SK-N-SH (cell line): ENCODE data around the gene ACP3. TPM values are rescaled to one million over a fixed set of nuclear protein-coding genes. Genes with fewer than 3 reads are reported as not detected.

Experiments
- CTCF ChIA-PET: fragments of 300-600, 350-600 bp; formaldehyde crosslinking; extraction: SDS; loops from one replicate; lab custom pipeline; 2021; lab: Yijun Ruan, JAX
- POLR2A ChIA-PET: fragments of 350-600 bp; sonication (Branson Sonifier 250); formaldehyde crosslinking; extraction: SDS; loops from one replicate; lab custom pipeline; 2020; ENCODE audit warnings: antibody characterized with exemption, inconsistent platforms; lab: Yijun Ruan, JAX
- DNase-seq: peaks from one replicate; pipeline ENCODE4 v3.0.0; 2012
- H2AFZ ChIP-seq: fragments of 200-600 bp; sonication (generic); 2 replicates; pipeline ENCODE4 v1.8.1; 2016; ENCODE audit warnings: antibody characterized with exemption, mild to moderate bottlenecking, low read depth
- H3F3A ChIP-seq: fragments of 200-600 bp; sonication (generic); replicated peaks from 2 replicates; pipeline ENCODE3; 2016; ENCODE audit warnings: antibody characterized with exemption, mild to moderate bottlenecking; ENCODE audit not compliant: insufficient read depth
- H3K27ac ChIP-seq, 2 experiments: fragments of 200-500 bp in 1 of 2; fragments of 200-600 bp in 1 of 2; sonication (Bioruptor generic) in 1 of 2; sonication (generic), shearing (Covaris generic) in 1 of 2; 2 replicates each; pipeline versions ENCODE4 v1.5.1 to v1.6.1; 2014 to 2016; ENCODE audit warnings: low read depth in 2 of 2, inconsistent platforms in 1 of 2, low read length in 1 of 2, mild to moderate bottlenecking in 1 of 2, mixed read lengths in 1 of 2
- H3K27me3 ChIP-seq: fragments of 200-600 bp; sonication (generic), shearing (Covaris generic); 2 replicates; pipeline ENCODE4 v1.6.1; 2016; ENCODE audit warnings: mixed run types; ENCODE audit not compliant: insufficient read depth
- H3K36me3 ChIP-seq, 2 experiments: fragments of 200-500 bp in 1 of 2; fragments of 200-600 bp in 1 of 2; sonication (Bioruptor generic) in 1 of 2; sonication (generic) in 1 of 2; replicated peaks in 1 of 2; 2 replicates each; pipeline versions ENCODE3 to v1.5.1; 2014 to 2016; ENCODE audit warnings: low read length in 1 of 2, mild to moderate bottlenecking in 1 of 2; ENCODE audit not compliant: insufficient read depth in 2 of 2, control insufficient read depth in 1 of 2
- H3K4me1 ChIP-seq, 2 experiments: fragments of 200-500 bp in 1 of 2; fragments of 200-600 bp in 1 of 2; sonication (Bioruptor generic) in 1 of 2; sonication (generic), shearing (Covaris generic) in 1 of 2; 2 replicates each; pipeline versions ENCODE4 v1.5.1 to v1.6.1; 2014 to 2016; ENCODE audit warnings: low read depth in 1 of 2, low read length in 1 of 2, mixed run types in 1 of 2; ENCODE audit not compliant: insufficient read depth in 2 of 2, control insufficient read depth in 1 of 2
- H3K4me2 ChIP-seq: fragments of 200-600 bp; sonication (generic), shearing (Covaris generic); 2 replicates; pipeline ENCODE4 v1.6.1; 2017; ENCODE audit warnings: mixed run types
- H3K4me3 ChIP-seq, 2 experiments: fragments of 200-500 bp in 1 of 2; fragments of 200-600 bp in 1 of 2; sonication (Bioruptor generic) in 1 of 2; sonication (generic), shearing (Covaris generic) in 1 of 2; 2 replicates each; pipeline versions ENCODE4 v1.5.1 to v1.8.1; 2014 to 2016; ENCODE audit warnings: low read depth in 2 of 2, inconsistent platforms in 1 of 2, low read length in 1 of 2, mild to moderate bottlenecking in 1 of 2, mixed read lengths in 1 of 2, moderate library complexity in 1 of 2
- H3K79me2 ChIP-seq: fragments of 200-600 bp; sonication (generic); 2 replicates; pipeline ENCODE4 v1.8.1; 2017; ENCODE audit warnings: mild to moderate bottlenecking; ENCODE audit not compliant: insufficient read depth
- H3K9ac ChIP-seq: fragments of 200-600 bp; sonication (generic); 2 replicates; pipeline ENCODE4 v1.6.1; 2017; ENCODE audit warnings: mixed run types
- H3K9me2 ChIP-seq: fragments of 200-600 bp; sonication (generic); 2 replicates; pipeline ENCODE4 v1.6.1; 2017; ENCODE audit warnings: mixed run types
- H3K9me3 ChIP-seq: fragments of 200-600 bp; sonication (generic); 2 replicates; pipeline ENCODE4 v1.6.1; 2017; ENCODE audit warnings: mixed run types, mild to moderate bottlenecking, moderate library complexity
- H4K20me1 ChIP-seq: fragments of 200-600 bp; sonication (generic); 2 replicates; pipeline ENCODE4 v1.6.1; 2017; ENCODE audit warnings: mild to moderate bottlenecking, mixed run types; ENCODE audit not compliant: insufficient read depth
- CTCF ChIP-seq: fragments of 200-600 bp; sonication (generic); IDR thresholded peaks from 2 replicates; pipeline ENCODE4 v1.6.1; 2017; ENCODE audit warnings: antibody characterized with exemption, mild to moderate bottlenecking, moderate library complexity
- FOSL2 ChIP-seq: IDR thresholded peaks from 2 replicates; pipeline ENCODE4 v1.4.0; 2012; ENCODE audit warnings: low read depth, mild to moderate bottlenecking, moderate library complexity, borderline replicate concordance
- FOXM1 ChIP-seq: IDR thresholded peaks from 2 replicates; pipeline ENCODE4 v1.4.0; 2012; ENCODE audit warnings: low read depth, mild to moderate bottlenecking
- GATA2 ChIP-seq: sonication (generic); formaldehyde crosslinking; IDR thresholded peaks from 2 replicates; pipeline ENCODE4 v1.5.0; 2020; ENCODE audit warnings: mild to moderate bottlenecking, missing genetic modification reagents
- JUND ChIP-seq: IDR thresholded peaks from 2 replicates; pipeline ENCODE4 v1.4.0; 2012
- MEF2A ChIP-seq: IDR thresholded peaks from 2 replicates; pipeline ENCODE4 v1.4.0; 2012; ENCODE audit warnings: low read depth, borderline replicate concordance
- MXI1 ChIP-seq: IDR thresholded peaks from 2 replicates; pipeline ENCODE4 v1.6.1; 2012; ENCODE audit warnings: mild to moderate bottlenecking, low read depth, low read length, improper control_type of control experiment
- NFIC ChIP-seq: IDR thresholded peaks from 2 replicates; pipeline ENCODE4 v1.4.0; 2012; ENCODE audit warnings: borderline replicate concordance
- RAD21 ChIP-seq: IDR thresholded peaks from 2 replicates; pipeline ENCODE4 v1.6.1; 2012; ENCODE audit warnings: mild to moderate bottlenecking, low read length
- REST ChIP-seq: IDR thresholded peaks from 2 replicates; pipeline ENCODE4 v1.6.1; 2012; ENCODE audit warnings: mild to moderate bottlenecking, low read depth, low read length, moderate library complexity
- RXRA ChIP-seq: IDR thresholded peaks from 2 replicates; pipeline ENCODE4 v1.4.0; 2012; ENCODE audit warnings: low read depth, mild to moderate bottlenecking, borderline replicate concordance
- SMC3 ChIP-seq: IDR thresholded peaks from 2 replicates; pipeline ENCODE4 v1.6.1; 2012; ENCODE audit warnings: low read depth, low read length, improper control_type of control experiment
- USF1 ChIP-seq: IDR thresholded peaks from 2 replicates; pipeline ENCODE4 v1.4.0; 2012; ENCODE audit warnings: low read depth, borderline replicate concordance
- USF2 ChIP-seq: fragments of 150-350 bp; IDR thresholded peaks from 2 replicates; pipeline ENCODE4 v1.6.1; 2017; ENCODE audit warnings: antibody characterized with exemption, low read length, low read depth, borderline replicate concordance
- YY1 ChIP-seq: IDR thresholded peaks from 2 replicates; pipeline ENCODE4 v1.4.0; 2012; ENCODE audit warnings: low read depth, mild to moderate bottlenecking
- WGBS: methylation state at CpG from one replicate; pipeline ENCODE4 v1.1.6; 2017; ENCODE audit warnings: low lambda C conversion rate; 5-methylcytosine and 5-hydroxymethylcytosine counted together
- polyA plus RNA-seq, 3 experiments: library from polyadenylated mRNA; depleted of rRNA; stranded (reverse); fragments of >200 nt; gene quantifications; 2 replicates each; pipeline ENCODE4 v1.2.3, GENCODE V29; 2012

Gene ACP3
- polyA plus RNA-seq, 1 of the 3 experiments (the other 2 are of a cell fraction) = 0.30 TPM

- TF ChIP-seq RXRA = no peak
- TF ChIP-seq USF1 = no peak
- no peak for TF ChIP-seq RAD21
- no peak for TF ChIP-seq YY1
- no peak for TF ChIP-seq JUND
- no peak for TF ChIP-seq GATA2 (CRISPR knock-in tag)
- TF ChIP-seq SMC3 = no peak
- TF ChIP-seq NFIC = no peak
- TF ChIP-seq MEF2A = no peak
- no peak for TF ChIP-seq REST
- ChIA-PET CTCF (interaction anchor here (0.9 to 1.3 kb wide), 2 partner anchors 19 to 57 kb away, joined by 3 read pairs; no protein-coding TSS in a partner anchor), POLR2A (no interaction called here)
- no peaks in the 10 kb centered on the region for H3K9me3 ChIP-seq
- no peak for DNase-seq
- 36% methylated on average over 2 of the region's 2 CpGs for WGBS
- no peaks in the 10 kb centered on the region for H3K36me3 ChIP-seq
- H3K4me1 ChIP-seq = no peaks in the 10 kb centered on the region
- no peaks in the 10 kb centered on the region for H3F3A ChIP-seq
- no peaks in the 10 kb centered on the region for H4K20me1 ChIP-seq
- H3K4me3 ChIP-seq = no peak overlapping the region
- H3K27me3 ChIP-seq = peaks cover 6% of the 10 kb centered on the region; the same call in 1 of the 2 replicates
- no peaks in the 10 kb centered on the region for H3K9me2 ChIP-seq
- no peak overlapping the region for H3K9ac ChIP-seq
- no peak overlapping the region for H2AFZ ChIP-seq
- H3K79me2 ChIP-seq = no peaks in the 10 kb centered on the region
- H3K4me2 ChIP-seq = no peak overlapping the region
- no peak overlapping the region for H3K27ac ChIP-seq
Measured at GRCh38 chr3:132326251-132326650, 9.0 kb downstream of the ACP3 start.

- Histone ChIP-seq H3K79me2 (no peaks in the 10 kb centered on the region), H2AFZ (no peak overlapping the region), H3K27me3 (0 out of 2 replicates have a peak, but pooled peaks cover 6% of the 10 kb centered on the region), H3K4me1 (no peaks in the 10 kb centered on the region), H3K4me2 (no peak overlapping the region), H3K4me3 (no peak overlapping the region), H3K9me2 (no peaks in the 10 kb centered on the region), H3K9me3 (no peaks in the 10 kb centered on the region), H3K9ac (no peak overlapping the region), H3F3A (no peaks in the 10 kb centered on the region), H3K27ac (no peak overlapping the region), H3K36me3 (no peaks in the 10 kb centered on the region), H4K20me1 (no peaks in the 10 kb centered on the region)
- POLR2A ChIA-PET = no interaction called here
- no peak for DNase-seq
- WGBS = 71% methylated on average over 6 of the region's 6 CpGs
- CTCF ChIA-PET = interaction anchor here (1.4 to 4.2 kb wide), 4 partner anchors 12 to 80 kb away, joined by 4 to 24 read pairs (median 5); no protein-coding TSS in a partner anchor
- TF ChIP-seq RAD21 (no peak), USF2 (no peak), FOXM1 (no peak), JUND (no peak), CTCF (no peak), FOSL2 (no peak), MXI1 (no peak), REST (no peak), RXRA (no peak)
Measured at GRCh38 chr3:132332082-132332481, 14.9 kb downstream of the ACP3 start.
